GM10266 (cell line): ENCODE data around the gene LPIN3.

ENCODE experiments used
- DNase-seq: peaks from one replicate; pipeline ENCODE4 v3.0.0; 2012; ENCODE audit errors: extremely low spot score
- TF ChIP-seq, protein P1 (sequence below): IDR thresholded peaks from 2 replicates; pipeline ENCODE4 v1.5.1; 2012; ENCODE audit warnings: mild to moderate bottlenecking, low read depth; ENCODE audit not compliant: control insufficient read depth, insufficient read depth; ENCODE audit errors: missing control alignments

Gene LPIN3

DNA sequence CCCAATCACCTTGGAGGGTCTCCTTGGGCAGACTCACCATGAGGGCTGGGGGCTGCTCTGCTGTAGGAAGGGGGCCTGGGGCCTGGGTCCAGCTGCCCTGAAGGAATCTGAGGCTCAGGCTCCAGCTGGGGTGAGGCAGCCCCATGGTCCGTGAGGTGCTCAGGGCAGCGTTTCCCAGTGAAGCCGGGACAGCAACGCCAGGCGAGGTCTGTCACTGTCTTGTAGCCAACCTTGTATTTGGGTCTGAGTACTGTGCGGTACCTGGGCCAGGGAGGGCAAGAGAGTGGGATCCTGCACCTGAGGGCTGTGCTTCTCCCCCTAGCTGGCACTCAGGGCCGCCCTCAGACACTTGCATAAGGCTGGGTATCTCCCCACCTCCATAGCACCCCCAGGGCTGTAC is 23.0 kb downstream of the LPIN3 start:
- no peak for DNase-seq
- TF ChIP-seq, protein P1, sequence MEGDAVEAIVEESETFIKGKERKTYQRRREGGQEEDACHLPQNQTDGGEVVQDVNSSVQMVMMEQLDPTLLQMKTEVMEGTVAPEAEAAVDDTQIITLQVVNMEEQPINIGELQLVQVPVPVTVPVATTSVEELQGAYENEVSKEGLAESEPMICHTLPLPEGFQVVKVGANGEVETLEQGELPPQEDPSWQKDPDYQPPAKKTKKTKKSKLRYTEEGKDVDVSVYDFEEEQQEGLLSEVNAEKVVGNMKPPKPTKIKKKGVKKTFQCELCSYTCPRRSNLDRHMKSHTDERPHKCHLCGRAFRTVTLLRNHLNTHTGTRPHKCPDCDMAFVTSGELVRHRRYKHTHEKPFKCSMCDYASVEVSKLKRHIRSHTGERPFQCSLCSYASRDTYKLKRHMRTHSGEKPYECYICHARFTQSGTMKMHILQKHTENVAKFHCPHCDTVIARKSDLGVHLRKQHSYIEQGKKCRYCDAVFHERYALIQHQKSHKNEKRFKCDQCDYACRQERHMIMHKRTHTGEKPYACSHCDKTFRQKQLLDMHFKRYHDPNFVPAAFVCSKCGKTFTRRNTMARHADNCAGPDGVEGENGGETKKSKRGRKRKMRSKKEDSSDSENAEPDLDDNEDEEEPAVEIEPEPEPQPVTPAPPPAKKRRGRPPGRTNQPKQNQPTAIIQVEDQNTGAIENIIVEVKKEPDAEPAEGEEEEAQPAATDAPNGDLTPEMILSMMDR = no peak

DNA sequence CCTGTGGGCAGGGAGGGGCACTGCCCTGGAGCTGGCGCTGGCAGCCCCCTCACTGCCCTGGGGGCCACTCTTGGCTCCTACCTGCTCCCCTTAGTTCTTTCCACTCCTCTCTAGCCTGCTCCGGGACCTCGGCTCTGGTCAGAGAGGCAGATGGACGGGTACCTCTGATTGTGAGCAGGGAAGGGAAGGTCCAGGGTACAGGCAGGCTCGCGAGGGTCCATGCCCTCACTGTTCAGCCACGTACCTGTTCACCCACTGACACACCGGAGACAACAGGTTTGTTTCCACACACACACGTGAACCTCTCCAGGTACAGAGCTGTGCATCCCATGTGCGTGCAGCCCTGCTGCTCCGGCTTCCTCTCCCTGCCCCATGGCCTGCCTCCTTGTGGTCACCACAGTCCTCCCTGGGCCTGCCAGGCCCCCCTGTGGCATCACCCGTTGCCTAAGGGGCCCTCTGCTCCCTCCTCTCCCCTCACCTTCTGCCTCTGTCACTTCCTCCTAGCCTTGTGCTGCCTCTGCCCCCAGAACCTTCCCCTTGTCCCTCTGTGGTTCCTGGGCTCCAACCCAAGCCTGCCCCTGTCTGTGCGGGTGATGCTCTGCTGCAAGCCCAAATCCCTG is 23.7 kb downstream of the LPIN3 start:
- TF ChIP-seq, protein P1 = no peak
- no peak for DNase-seq

DNA sequence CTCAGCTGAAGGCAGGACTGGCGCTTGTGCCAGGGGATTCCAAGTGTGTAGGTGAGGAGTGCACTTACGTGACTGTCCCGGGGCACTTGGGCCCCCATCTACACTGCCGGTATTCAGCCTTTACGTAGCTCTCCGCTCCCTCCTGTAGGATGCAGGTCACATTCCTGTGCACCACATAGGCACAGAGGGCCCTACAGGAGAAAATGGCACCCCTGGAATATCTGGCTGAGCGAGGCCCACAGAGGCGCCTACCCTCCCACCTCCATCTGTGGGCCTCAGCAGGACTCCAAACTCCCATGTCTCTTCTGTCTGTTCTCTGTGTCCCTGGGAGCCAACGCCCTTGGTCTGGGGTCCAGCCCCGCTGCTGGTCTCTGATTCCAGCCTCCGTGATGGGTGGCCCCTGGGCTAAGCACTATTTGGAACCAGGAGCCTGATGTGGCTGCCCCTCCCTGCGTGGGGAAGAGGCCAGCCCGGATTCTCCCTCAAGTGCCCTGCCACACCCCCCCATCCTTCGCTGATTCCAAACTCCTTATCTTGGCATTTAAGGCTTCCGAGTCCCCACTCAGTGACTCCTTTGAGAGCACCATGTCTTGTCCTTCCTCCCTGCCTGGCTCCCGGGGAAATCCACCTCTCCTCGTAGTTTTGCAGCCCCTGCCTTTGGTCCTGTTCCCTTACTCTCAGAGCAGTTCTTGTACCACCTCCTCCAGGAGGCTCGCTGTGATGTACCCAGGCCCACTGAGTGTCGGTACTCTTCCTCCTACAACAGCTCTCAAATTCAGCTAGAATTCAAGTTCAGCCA is 24.5 kb downstream of the LPIN3 start:
- no peak for DNase-seq
- TF ChIP-seq, protein P1 = no peak

DNA sequence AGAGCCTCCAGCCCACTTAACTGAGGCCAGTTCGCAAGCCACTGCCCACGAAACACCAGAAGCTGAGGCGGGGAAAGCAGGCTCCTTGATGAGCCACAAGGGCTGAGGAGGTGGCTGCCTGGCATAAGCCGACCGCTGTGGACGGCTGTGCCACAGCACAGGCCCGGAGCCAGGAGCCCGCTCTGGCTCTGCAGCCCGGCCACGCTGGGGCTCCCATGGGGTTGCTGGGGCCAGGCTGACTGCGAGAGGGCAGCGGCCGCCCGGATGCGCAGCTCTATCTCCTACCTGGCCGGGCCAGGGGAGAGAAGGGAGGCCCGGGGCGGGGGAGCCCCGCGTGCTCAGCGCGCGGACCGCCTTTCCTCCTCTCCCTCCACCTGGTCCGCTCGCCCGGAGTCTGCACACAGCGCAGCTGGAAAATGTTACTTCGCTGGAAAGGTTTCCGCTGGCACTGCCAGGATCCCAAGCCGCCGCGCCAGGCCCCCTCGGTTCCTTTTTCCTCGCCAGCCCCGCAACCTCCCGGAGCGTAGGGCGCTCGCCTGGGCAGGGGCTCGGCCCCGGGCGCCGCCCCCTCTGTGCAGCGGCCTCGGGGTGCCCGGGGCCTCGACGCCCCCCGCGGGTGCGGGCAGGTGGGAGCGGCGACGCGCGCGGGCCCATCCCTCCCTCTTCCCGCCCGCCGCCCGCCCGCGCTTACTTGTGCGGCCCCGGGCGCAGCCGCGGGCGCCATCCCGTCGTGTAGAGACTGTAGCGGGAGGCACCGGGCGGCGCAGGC is 25.3 kb downstream of the LPIN3 start:
- TF ChIP-seq, protein P1 = no peak

DNA sequence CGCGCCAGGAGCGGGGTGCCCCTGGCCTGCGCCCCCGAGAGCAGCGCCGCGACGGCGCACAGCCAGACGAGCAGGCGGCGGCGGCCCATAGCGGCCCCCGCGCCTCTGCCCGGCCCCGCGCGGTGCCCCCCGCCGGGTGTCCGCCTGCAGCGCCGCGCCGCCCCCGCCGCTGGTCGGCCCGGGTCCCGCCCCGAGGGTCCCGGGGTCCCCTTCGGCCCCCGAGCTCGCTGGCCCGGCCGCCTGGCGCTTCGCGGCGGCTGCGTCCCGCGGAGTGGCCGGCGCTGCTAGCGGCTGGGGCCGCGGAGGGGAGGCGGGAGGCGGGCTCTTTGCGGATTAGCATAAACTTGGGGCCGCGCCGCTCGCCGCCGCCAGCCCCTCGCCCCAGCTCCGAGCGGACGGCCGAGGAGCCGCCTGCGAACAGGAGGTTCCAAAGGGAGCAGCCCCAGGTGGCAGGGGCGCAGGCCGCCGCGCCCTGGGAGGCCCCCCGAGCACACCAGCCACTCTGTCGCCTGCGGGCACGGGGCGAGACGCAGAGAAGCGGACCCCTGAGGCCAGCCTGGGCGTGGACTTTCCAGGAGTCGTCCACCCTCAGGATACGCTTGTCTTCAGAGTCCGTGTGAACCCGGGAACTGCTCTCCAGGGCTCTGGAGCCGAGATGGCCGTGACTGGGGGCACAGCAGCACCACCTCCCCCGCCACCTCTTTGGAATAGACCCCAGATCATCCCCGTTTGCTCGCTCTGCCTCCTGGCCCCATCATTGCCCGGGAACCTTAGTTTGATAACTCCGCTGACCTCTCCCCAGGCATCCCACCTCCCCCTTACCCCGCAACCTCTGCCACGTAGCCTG is 26.1 kb downstream of the LPIN3 start, which contains the start of gene EMILIN3:
Gene EMILIN3, minus strand, starts transcription at position 273 of the 847 bp plus-strand sequence. Its CDS starts 184 bp downstream, at position 89.
- TF ChIP-seq, protein P1 = no peak
- no peak for DNase-seq

More for the DNA sequence above, 25.3 kb downstream of the LPIN3 start:
- DNase-seq = no peak

DNA sequence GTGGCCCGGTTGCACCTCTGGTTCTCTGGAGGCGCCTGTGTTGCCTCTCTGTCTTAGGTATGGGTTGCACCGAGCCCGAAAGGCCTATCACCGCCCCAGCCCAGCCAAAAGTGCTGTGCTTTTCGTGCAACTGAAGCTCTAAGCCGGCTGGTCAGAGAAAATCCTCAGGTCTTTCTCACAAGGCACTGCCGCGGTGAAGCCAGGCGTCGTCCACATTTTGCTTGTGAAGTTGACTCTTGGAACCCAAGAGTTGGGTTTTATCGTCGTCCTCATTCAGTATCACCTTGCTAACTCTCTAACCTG is 26.7 kb downstream of the LPIN3 start:
- DNase-seq = no peak
- TF ChIP-seq, protein P1 = no peak
